HuH-7 (cell line): Measurements from ENCODE around the gene PRKAG2.

Source experiments
- DNase-seq: peaks from one replicate; pipeline ENCODE4 v3.0.0; 2011; ENCODE audit warnings: low spot score

PRKAG2 gene

GRCh38 chr7:151692721-151693120 is 184.2 kb downstream of the PRKAG2 start:
- no peak for DNase-seq

GRCh38 chr7:151691449-151691848 is 185.5 kb downstream of the PRKAG2 start:
- no peak for DNase-seq

GRCh38 chr7:151690606-151691005 is 186.3 kb downstream of the PRKAG2 start:
- no peak for DNase-seq

GRCh38 chr7:151689196-151689971 is 187.5 kb downstream of the PRKAG2 start:
- no peak for DNase-seq

- no peak for DNase-seq
Observed at GRCh38 chr7:151688236-151688780, 188.6 kb downstream of the PRKAG2 start.

- peak; percentile 73 for DNase-seq
Observed at GRCh38 chr7:151687523-151688235, 189.2 kb downstream of the PRKAG2 start.

GRCh38 chr7:151686826-151687225 is 190.1 kb downstream of the PRKAG2 start:
- DNase-seq, result no peak

GRCh38 chr7:151686016-151686766 is 190.7 kb downstream of the PRKAG2 start:
- peak; percentile 42 for DNase-seq

- no peak for DNase-seq
Observed at GRCh38 chr7:151684408-151685175, 192.3 kb downstream of the PRKAG2 start.

GRCh38 chr7:151683615-151684407 is 193.1 kb downstream of the PRKAG2 start:
- DNase-seq, result no peak

GRCh38 chr7:151682831-151683614 is 193.9 kb downstream of the PRKAG2 start:
- no peak for DNase-seq

GRCh38 chr7:151681726-151682125 is 195.2 kb downstream of the PRKAG2 start:
- no peak for DNase-seq

- DNase-seq, result no peak
Observed at GRCh38 chr7:151680810-151681209, 196.1 kb downstream of the PRKAG2 start.

GRCh38 chr7:151679881-151680612 is 196.9 kb downstream of the PRKAG2 start:
- DNase-seq, result no peak

- DNase-seq, result no peak
Observed at GRCh38 chr7:151679071-151679708, 197.7 kb downstream of the PRKAG2 start.

- no peak for DNase-seq
Observed at GRCh38 chr7:151678227-151678604, 198.7 kb downstream of the PRKAG2 start.

GRCh38 chr7:151677581-151678226 is 199.2 kb downstream of the PRKAG2 start:
- DNase-seq, result no peak

GRCh38 chr7:151676759-151677158 is 200.2 kb downstream of the PRKAG2 start:
- DNase-seq, result no peak
